GM19467 (cell line): ENCODE measurements around the gene NAALADL2.
"Not testable (repeated sequence)": the region's sequence is repeated elsewhere in the genome, so short reads cannot be mapped to it uniquely, and the experiment has no call there.

Experiments
- ATAC-seq: cut with Tn5 transposase; IDR thresholded peaks from one replicate; pipeline ENCODE4 v1.9.1; 2021; ENCODE audit warnings: mild to moderate bottlenecking, moderate library complexity; ENCODE audit not compliant: unreplicated experiment

The NAALADL2 gene

GRCh38 chr3:175346573-175347356 is 487.6 kb downstream of the NAALADL2 start:
- no peak for ATAC-seq

- ATAC-seq, result no peak
These were observed 490.0 kb downstream of the NAALADL2 start for GRCh38 chr3:175349168-175349567.

- ATAC-seq, result no peak
These were observed 496.7 kb downstream of the NAALADL2 start for GRCh38 chr3:175355801-175356335.

GRCh38 chr3:175356899-175357324 is 497.8 kb downstream of the NAALADL2 start:
- ATAC-seq, result no peak

GRCh38 chr3:175357758-175358157 is 498.6 kb downstream of the NAALADL2 start:
- no peak for ATAC-seq

- no peak for ATAC-seq
These were observed 499.8 kb downstream of the NAALADL2 start for GRCh38 chr3:175358935-175359334.

- ATAC-seq, result not testable (repeated sequence)
These were observed 511.3 kb downstream of the NAALADL2 start for GRCh38 chr3:175370426-175370825.

GRCh38 chr3:175371187-175371586 is 512.1 kb downstream of the NAALADL2 start:
- not testable (repeated sequence) for ATAC-seq

GRCh38 chr3:175374705-175375104 is 515.6 kb downstream of the NAALADL2 start:
- no peak for ATAC-seq

- no peak for ATAC-seq
These were observed 519.2 kb downstream of the NAALADL2 start for GRCh38 chr3:175378348-175378747.

- ATAC-seq, result no peak
These were observed 522.6 kb downstream of the NAALADL2 start for GRCh38 chr3:175381685-175382084.

- ATAC-seq, result no peak
These were observed 524.2 kb downstream of the NAALADL2 start for GRCh38 chr3:175383371-175383770.

- ATAC-seq, result no peak
These were observed 524.7 kb downstream of the NAALADL2 start for GRCh38 chr3:175383813-175384212.

- ATAC-seq, result no peak
These were observed 525.4 kb downstream of the NAALADL2 start for GRCh38 chr3:175384569-175384968.

GRCh38 chr3:175386630-175387029 is 527.5 kb downstream of the NAALADL2 start:
- ATAC-seq, result no peak

- ATAC-seq, result no peak
These were observed 530.4 kb downstream of the NAALADL2 start for GRCh38 chr3:175389560-175389959.

GRCh38 chr3:175391601-175392000 is 532.5 kb downstream of the NAALADL2 start:
- ATAC-seq, result no peak

GRCh38 chr3:175392653-175393052 is 533.5 kb downstream of the NAALADL2 start:
- no peak for ATAC-seq

GRCh38 chr3:175397372-175397771 is 538.2 kb downstream of the NAALADL2 start:
- ATAC-seq, result no peak

GRCh38 chr3:175398676-175399075 is 539.5 kb downstream of the NAALADL2 start:
- no peak for ATAC-seq

- no peak for ATAC-seq
These were observed 540.2 kb downstream of the NAALADL2 start for GRCh38 chr3:175399156-175399840.

GRCh38 chr3:175404027-175404426 is 544.9 kb downstream of the NAALADL2 start:
- ATAC-seq, result no peak
